ENCODE measurements around the gene CD27.

- TF ChIP-seq EZH2phosphoT487 (IDR thresholded peaks at IDR 0.05; ENCODE audit: borderline replicate concordance, low read depth), result no peak
- TF ChIP-seq, protein P1, sequence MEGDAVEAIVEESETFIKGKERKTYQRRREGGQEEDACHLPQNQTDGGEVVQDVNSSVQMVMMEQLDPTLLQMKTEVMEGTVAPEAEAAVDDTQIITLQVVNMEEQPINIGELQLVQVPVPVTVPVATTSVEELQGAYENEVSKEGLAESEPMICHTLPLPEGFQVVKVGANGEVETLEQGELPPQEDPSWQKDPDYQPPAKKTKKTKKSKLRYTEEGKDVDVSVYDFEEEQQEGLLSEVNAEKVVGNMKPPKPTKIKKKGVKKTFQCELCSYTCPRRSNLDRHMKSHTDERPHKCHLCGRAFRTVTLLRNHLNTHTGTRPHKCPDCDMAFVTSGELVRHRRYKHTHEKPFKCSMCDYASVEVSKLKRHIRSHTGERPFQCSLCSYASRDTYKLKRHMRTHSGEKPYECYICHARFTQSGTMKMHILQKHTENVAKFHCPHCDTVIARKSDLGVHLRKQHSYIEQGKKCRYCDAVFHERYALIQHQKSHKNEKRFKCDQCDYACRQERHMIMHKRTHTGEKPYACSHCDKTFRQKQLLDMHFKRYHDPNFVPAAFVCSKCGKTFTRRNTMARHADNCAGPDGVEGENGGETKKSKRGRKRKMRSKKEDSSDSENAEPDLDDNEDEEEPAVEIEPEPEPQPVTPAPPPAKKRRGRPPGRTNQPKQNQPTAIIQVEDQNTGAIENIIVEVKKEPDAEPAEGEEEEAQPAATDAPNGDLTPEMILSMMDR (IDR thresholded peaks at IDR 0.05), result no peak
- no peak for TF ChIP-seq CHD2 (IDR thresholded peaks at IDR 0.05; ENCODE audit: low read length, partially characterized antibody)
Measured at GRCh38 chr12:6443361-6443983, 1.3 kb upstream of the CD27 start.

Measured in SK-N-SH (cell line).